OCI-LY7 (cell line): ENCODE data around the gene MYO9A. TPM values are rescaled to one million over a fixed set of nuclear protein-coding genes. Genes with fewer than 3 reads are reported as not detected.
A peak's percentile ranks its signal among the peaks of the same experiment; 100 is the strongest.

ENCODE experiments used
- BruUV-seq: library from RNA; stranded (reverse); fragments of 400-500 nt; replicated peaks from 2 replicates; lab custom pipeline; 2021; lab: Mats Ljungman, UMichigan
- CTCF ChIA-PET: fragments of 300-600 bp; sonication (Branson Sonifier 250); formaldehyde crosslinking; loops from one replicate; lab custom pipeline; 2022; ENCODE audit warnings: antibody characterized with exemption; ENCODE audit not compliant: unreplicated experiment; lab: Charles Lee
- POLR2A ChIA-PET: fragments of 300-600 bp; sonication (Branson Sonifier 250); formaldehyde crosslinking; loops from one replicate; lab custom pipeline; 2022; ENCODE audit warnings: antibody characterized with exemption; lab: Charles Lee
- DNase-seq: peaks from one replicate; pipeline ENCODE4 v3.0.0-alpha.2; 2015; ENCODE audit warnings: low spot score
- H2AFZ ChIP-seq: fragments of 200-600 bp; sonication (generic), shearing (Covaris generic); 2 replicates; pipeline ENCODE4 v1.6.1; 2014; ENCODE audit warnings: mild to moderate bottlenecking, antibody characterized with exemption, low read length, moderate library complexity
- H3K27ac ChIP-seq: fragments of 200-600 bp; sonication (generic); 2 replicates; pipeline ENCODE4 v1.5.1; 2014; ENCODE audit warnings: mixed run types, low read depth, mild to moderate bottlenecking, moderate library complexity, low read length, inconsistent platforms; ENCODE audit not compliant: poor library complexity, severe bottlenecking
- H3K36me3 ChIP-seq: fragments of 200-600 bp; sonication (generic); 2 replicates; pipeline ENCODE4 v1.6.1; 2014; ENCODE audit warnings: mild to moderate bottlenecking, antibody characterized with exemption, low read length, moderate library complexity, mixed read lengths; ENCODE audit not compliant: insufficient read depth
- H3K4me1 ChIP-seq: fragments of 200-600 bp; sonication (generic); 2 replicates; pipeline ENCODE4 v1.5.1; 2014; ENCODE audit warnings: mild to moderate bottlenecking, low read length; ENCODE audit not compliant: insufficient read depth, poor library complexity, severe bottlenecking
- H3K4me2 ChIP-seq: fragments of 200-600 bp; sonication (generic); 2 replicates; pipeline ENCODE4 v1.6.1; 2014; ENCODE audit warnings: mild to moderate bottlenecking, low read length
- H3K4me3 ChIP-seq: fragments of 200-600 bp; sonication (generic); 2 replicates; pipeline ENCODE4 v1.5.1; 2014; ENCODE audit warnings: mild to moderate bottlenecking, low read depth, low read length; ENCODE audit not compliant: poor library complexity, severe bottlenecking
- H3K79me2 ChIP-seq: fragments of 200-600 bp; sonication (generic); 2 replicates; pipeline ENCODE4 v1.6.1; 2016; ENCODE audit warnings: low read depth, mild to moderate bottlenecking, low read length, moderate library complexity, mixed read lengths; ENCODE audit not compliant: insufficient read depth
- H3K9me2 ChIP-seq: fragments of 200-600 bp; sonication (generic); 2 replicates; pipeline ENCODE4 v1.6.1; 2016; ENCODE audit warnings: mild to moderate bottlenecking, low read length, mixed read lengths; ENCODE audit not compliant: insufficient read depth
- H3K9me3 ChIP-seq: fragments of 200-600 bp; sonication (generic); 2 replicates; pipeline ENCODE4 v1.6.1; 2014; ENCODE audit warnings: mild to moderate bottlenecking, mixed run types, low read length, mixed read lengths
- H4K20me1 ChIP-seq: fragments of 200-600 bp; sonication (generic); 2 replicates; pipeline ENCODE4 v1.6.1; 2014; ENCODE audit warnings: mild to moderate bottlenecking, antibody characterized with exemption, low read length, moderate library complexity, mixed read lengths; ENCODE audit not compliant: insufficient read depth
- EZH2phosphoT487 ChIP-seq: fragments of 200-600 bp; sonication (generic); IDR thresholded peaks from 2 replicates; pipeline ENCODE4 v1.6.1; 2018; ENCODE audit warnings: low read depth, borderline replicate concordance, mild to moderate bottlenecking, mixed run types, antibody characterized with exemption, low read length, moderate library complexity, mixed read lengths
- intact Hi-C: fragments of 100-400 bp; cut with micrococcal nuclease; formaldehyde crosslinking; loops from one replicate; pipeline ENCODE4 v1.10.0; 2022; ENCODE audit not compliant: unreplicated experiment
- total RNA-seq, 2 experiments: library from RNA; depleted of rRNA in 1 of 2; stranded (reverse); fragments of >200 nt in 1 of 2; shearing (Covaris generic) in 1 of 2; gene quantifications; 2 replicates each; pipeline ENCODE4 v1.2.3, GENCODE V29; 2014 to 2022
- TF ChIP-seq, protein P1 (sequence below): fragments of 200-600 bp; sonication (generic); conservative IDR thresholded peaks from 2 replicates; pipeline ENCODE4 v1.5.1; 2014; ENCODE audit warnings: mild to moderate bottlenecking, antibody characterized with exemption, low read length, moderate library complexity, mixed read lengths

The MYO9A gene
- total RNA-seq, 2 experiments from 2014 or later, result 26.4 to 125 TPM

DNA sequence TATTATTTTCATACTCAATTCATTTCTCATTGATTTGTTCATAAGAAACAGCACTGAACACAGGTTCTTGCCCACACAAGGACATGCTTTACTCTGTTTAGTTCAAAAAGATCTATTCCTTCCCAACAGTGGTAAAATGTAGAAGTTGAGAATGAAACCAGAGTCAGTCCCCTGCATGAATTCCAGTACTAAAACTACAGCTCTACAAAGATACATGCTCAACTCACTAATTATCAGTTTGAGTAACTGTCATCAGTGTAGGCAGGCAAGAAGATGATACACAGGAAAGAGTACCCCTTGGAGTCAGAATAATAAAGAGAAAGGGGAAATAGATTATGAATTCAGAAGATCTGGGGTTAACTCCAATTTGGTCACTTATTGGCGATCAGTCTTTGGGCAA lies 264.4 kb downstream of the MYO9A start:
- Histone ChIP-seq H3K9me3 (no peaks in the 10 kb centered on the region), H2AFZ (no peak overlapping the region), H3K36me3 (peaks cover 45% of the 10 kb centered on the region), H3K79me2 (no peaks in the 10 kb centered on the region), H3K4me3 (no peak overlapping the region), H3K27ac (no peak overlapping the region), H3K9me2 (no peaks in the 10 kb centered on the region), H4K20me1 (no peaks in the 10 kb centered on the region), H3K4me2 (no peak overlapping the region), H3K4me1 (no peaks in the 10 kb centered on the region)
- POLR2A ChIA-PET, result no interaction called here
- DNase-seq, result no peak
- intact Hi-C loops, result no loop called here
- CTCF ChIA-PET, result no interaction called here
- BruUV-seq, result no TSS peak
- TF ChIP-seq, protein P1, sequence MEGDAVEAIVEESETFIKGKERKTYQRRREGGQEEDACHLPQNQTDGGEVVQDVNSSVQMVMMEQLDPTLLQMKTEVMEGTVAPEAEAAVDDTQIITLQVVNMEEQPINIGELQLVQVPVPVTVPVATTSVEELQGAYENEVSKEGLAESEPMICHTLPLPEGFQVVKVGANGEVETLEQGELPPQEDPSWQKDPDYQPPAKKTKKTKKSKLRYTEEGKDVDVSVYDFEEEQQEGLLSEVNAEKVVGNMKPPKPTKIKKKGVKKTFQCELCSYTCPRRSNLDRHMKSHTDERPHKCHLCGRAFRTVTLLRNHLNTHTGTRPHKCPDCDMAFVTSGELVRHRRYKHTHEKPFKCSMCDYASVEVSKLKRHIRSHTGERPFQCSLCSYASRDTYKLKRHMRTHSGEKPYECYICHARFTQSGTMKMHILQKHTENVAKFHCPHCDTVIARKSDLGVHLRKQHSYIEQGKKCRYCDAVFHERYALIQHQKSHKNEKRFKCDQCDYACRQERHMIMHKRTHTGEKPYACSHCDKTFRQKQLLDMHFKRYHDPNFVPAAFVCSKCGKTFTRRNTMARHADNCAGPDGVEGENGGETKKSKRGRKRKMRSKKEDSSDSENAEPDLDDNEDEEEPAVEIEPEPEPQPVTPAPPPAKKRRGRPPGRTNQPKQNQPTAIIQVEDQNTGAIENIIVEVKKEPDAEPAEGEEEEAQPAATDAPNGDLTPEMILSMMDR, result no peak
- no peak for TF ChIP-seq EZH2phosphoT487

DNA sequence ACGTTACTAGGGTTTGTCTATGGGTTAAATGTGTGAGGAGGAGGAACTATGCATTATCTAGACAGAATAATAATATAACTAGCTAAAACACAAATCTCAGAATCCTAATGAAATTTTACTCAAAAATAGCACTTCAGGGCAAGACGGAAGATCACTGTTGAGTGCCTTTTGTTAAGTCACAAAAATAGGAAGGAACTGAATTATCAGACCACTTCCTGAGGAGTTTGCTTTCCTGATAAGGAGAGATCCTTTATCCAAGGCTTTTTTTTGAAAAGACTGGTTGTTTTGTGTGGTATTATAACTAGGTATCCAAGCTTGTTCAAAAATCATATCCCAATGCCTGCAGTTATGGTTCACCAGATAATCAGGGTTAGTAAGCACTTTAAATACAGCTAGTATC lies 273.0 kb downstream of the MYO9A start:
- Histone ChIP-seq H3K9me2 (no peaks in the 10 kb centered on the region), H2AFZ (no peak overlapping the region), H3K4me1 (no peaks in the 10 kb centered on the region), H3K27ac (no peak overlapping the region), H4K20me1 (no peaks in the 10 kb centered on the region), H3K9me3 (no peaks in the 10 kb centered on the region), H3K36me3 (peaks cover 67% of the 10 kb centered on the region), H3K4me3 (no peak overlapping the region), H3K79me2 (no peaks in the 10 kb centered on the region), H3K4me2 (no peak overlapping the region)
- no peak for DNase-seq
- ChIA-PET POLR2A (no interaction called here), CTCF (no interaction called here)
- no peak for TF ChIP-seq EZH2phosphoT487
- TF ChIP-seq, protein P1, result no peak
- BruUV-seq, result no TSS peak
- intact Hi-C loops, result no loop called here

DNA sequence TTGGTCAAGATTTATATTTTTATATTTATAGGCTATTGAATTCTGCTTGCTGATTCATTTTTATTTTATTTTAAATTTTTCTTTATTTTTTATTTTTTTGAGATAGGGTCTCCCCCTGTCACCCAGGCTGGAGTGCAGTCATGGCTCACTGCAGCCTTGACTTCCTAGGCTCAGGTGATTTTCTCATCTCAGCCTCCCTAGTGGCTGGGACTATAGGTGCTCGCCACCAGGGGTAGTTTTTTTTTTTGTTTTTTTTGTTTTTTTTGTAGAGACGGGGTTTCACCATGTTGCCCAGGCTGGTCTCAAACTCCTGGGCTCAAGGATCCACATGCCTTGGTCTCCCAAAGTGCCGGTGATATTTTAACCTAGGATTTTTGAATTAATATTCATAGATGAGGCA lies 276.4 kb downstream of the MYO9A start:
- CTCF ChIA-PET, result no interaction called here
- BruUV-seq, result no TSS peak
- no peak overlapping the region for H3K4me2 ChIP-seq
- H3K9me2 ChIP-seq, result no peaks in the 10 kb centered on the region
- no peaks in the 10 kb centered on the region for H3K79me2 ChIP-seq
- DNase-seq, result no peak
- H3K4me1 ChIP-seq, result no peaks in the 10 kb centered on the region
- POLR2A ChIA-PET, result no interaction called here
- peaks cover 37% of the 10 kb centered on the region for H3K36me3 ChIP-seq
- no peaks in the 10 kb centered on the region for H3K9me3 ChIP-seq
- no peak overlapping the region for H2AFZ ChIP-seq
- H3K27ac ChIP-seq, result no peak overlapping the region
- intact Hi-C loops, result no loop called here
- no peak for TF ChIP-seq EZH2phosphoT487
- TF ChIP-seq, protein P1, result 0 out of 2 replicates have a peak, but pooled peaks have one; percentile 15
- H4K20me1 ChIP-seq, result no peaks in the 10 kb centered on the region
- no peak overlapping the region for H3K4me3 ChIP-seq
